K562 (cell line): ENCODE measurements around the gene NDUFAB1. TPM values are rescaled to one million over a fixed set of nuclear protein-coding genes. Genes with fewer than 3 reads are reported as not detected.

Experiments used
- ATF4 ChIP-seq: fragments of 450-650 bp; formaldehyde crosslinking; IDR thresholded peaks from 2 replicates; pipeline ENCODE4 v1.4.0; 2022; ENCODE audit warnings: mild to moderate bottlenecking, moderate library complexity
- BCL6 ChIP-seq: fragments of 250-450 bp; sonication (Bioruptor Pico); IDR thresholded peaks from 2 replicates; pipeline ENCODE4 v1.4.0; 2020
- BDP1 ChIP-seq: IDR thresholded peaks from 3 replicates; pipeline ENCODE4 v1.6.1; 2011; ENCODE audit not compliant: insufficient read length, insufficient read depth
- CBFA2T3 ChIP-seq: fragments of 450-650 bp; IDR thresholded peaks from 2 replicates; pipeline ENCODE4 v1.6.1; 2017
- CREM ChIP-seq: IDR thresholded peaks from 2 replicates; pipeline ENCODE4 v1.6.1; 2014; ENCODE audit warnings: antibody characterized with exemption, low read depth
- GATA2 ChIP-seq: sonication (generic); formaldehyde crosslinking; IDR thresholded peaks from 2 replicates; pipeline ENCODE4 v1.4.0; 2020; ENCODE audit warnings: mild to moderate bottlenecking, missing genetic modification reagents
- L3MBTL2 ChIP-seq: fragments of 450-650 bp; IDR thresholded peaks from 2 replicates; pipeline ENCODE4 v1.6.1; 2016; ENCODE audit warnings: mild to moderate bottlenecking, moderate library complexity
- MGA ChIP-seq: fragments of 450-650 bp; IDR thresholded peaks from 2 replicates; pipeline ENCODE4 v1.6.1; 2016; ENCODE audit warnings: mild to moderate bottlenecking, moderate library complexity
- PHF20 ChIP-seq: fragments of 450-650 bp; IDR thresholded peaks from 2 replicates; pipeline ENCODE4 v1.6.1; 2018; ENCODE audit not compliant: partially characterized antibody
- RBFOX2 ChIP-seq: fragments of 200-400 bp; formaldehyde crosslinking; IDR thresholded peaks from 2 replicates; pipeline ENCODE4 v1.6.1; 2017; ENCODE audit warnings: low read depth, mild to moderate bottlenecking, low read length, moderate library complexity
- TARDBP ChIP-seq: fragments of 450-650 bp; IDR thresholded peaks from 2 replicates; pipeline ENCODE4 v1.6.1; 2016
- UBTF ChIP-seq, 2 experiments: IDR thresholded peaks; 2 replicates each; pipeline ENCODE4 v1.6.1; 2012; ENCODE audit warnings: improper control_type of control experiment in 2 of 2, low read depth in 2 of 2, low read length in 2 of 2, borderline replicate concordance in 1 of 2
- ZNF263 ChIP-seq: sonication (generic); formaldehyde crosslinking; IDR thresholded peaks from 2 replicates; pipeline ENCODE4 v1.8.0; 2022; ENCODE audit warnings: mild to moderate bottlenecking, missing genetic modification reagents, borderline replicate concordance
- polyA plus RNA-seq, 8 experiments: library from polyadenylated mRNA; depleted of rRNA in 4 of 8; stranded (reverse) in 5 of 8; unstranded in 3 of 8; fragments of >200 nt; fragmentation: Nextera tagmentation in 2 of 8; fragmentation: Illumina TruSeq in 1 of 8; extraction: Ambion mirVana in 2 of 8; extraction: Trizol in 1 of 8; gene quantifications; 2 replicates each; pipeline versions ENCODE4 v1.2.1 to v1.2.3, GENCODE V29; 2011 to 2014; ENCODE audit warnings: inconsistent platforms in 1 of 8, missing spikeins in 1 of 8
- total RNA-seq, 7 experiments: library from RNA; depleted of rRNA in 6 of 7; stranded (reverse); fragments of >200 nt in 6 of 7; fragmentation: Illumina TruSeq in 2 of 7; extraction: Trizol in 2 of 7; gene quantifications; 2 replicates each; pipeline versions ENCODE4 v1.2.1 to v1.2.3, GENCODE V29; 2011 to 2021; ENCODE audit warnings: low replicate concordance in 1 of 7

NDUFAB1 gene
- total and polyA plus RNA-seq, 9 of the 15 experiments (the other 6 are each of a cell fraction or from before 2014, with no cell fraction given), result 123 to 481 (median 238) TPM

GRCh38 chr16:23640931-23641765 lies 45.0 kb upstream of the NDUFAB1 start, which contains the start of the genes DCTN5 and PALB2 (continued):
- TF ChIP-seq BCL6, result no peak
- peak in 1 of 2 experiments; percentile 74; a peak in 1 of 4 replicates for TF ChIP-seq UBTF (IDR thresholded peaks at IDR 0.05; ENCODE audit: borderline replicate concordance in 1 of 2, low read depth in 2 of 2, low read length in 2 of 2)
- TF ChIP-seq CBFA2T3, result peak; percentile 23; the same call in 1 of the 2 replicates
- TF ChIP-seq PHF20, result peak; percentile 83
- no peak for TF ChIP-seq BDP1
- peak; percentile 96 for TF ChIP-seq RBFOX2
- TF ChIP-seq ZNF263, result peak; percentile 54
- peak; percentile 94 for TF ChIP-seq MGA
- peak; percentile 65; the same call in 1 of the 2 replicates for TF ChIP-seq TARDBP
- peak; percentile 83 for TF ChIP-seq CREM
- no peak for TF ChIP-seq GATA2
- TF ChIP-seq ATF4 (CRISPR knock-in tag), result no peak
- TF ChIP-seq L3MBTL2, result peak; percentile 99
